ENCODE data around the gene CTNNBL1. TPM values are rescaled to one million over a fixed set of nuclear protein-coding genes. Genes with fewer than 3 reads are reported as not detected.

CTNNBL1 gene
- total RNA-seq, 2 donors from 2014 or later = 44.1 to 54.0 TPM

DNA sequence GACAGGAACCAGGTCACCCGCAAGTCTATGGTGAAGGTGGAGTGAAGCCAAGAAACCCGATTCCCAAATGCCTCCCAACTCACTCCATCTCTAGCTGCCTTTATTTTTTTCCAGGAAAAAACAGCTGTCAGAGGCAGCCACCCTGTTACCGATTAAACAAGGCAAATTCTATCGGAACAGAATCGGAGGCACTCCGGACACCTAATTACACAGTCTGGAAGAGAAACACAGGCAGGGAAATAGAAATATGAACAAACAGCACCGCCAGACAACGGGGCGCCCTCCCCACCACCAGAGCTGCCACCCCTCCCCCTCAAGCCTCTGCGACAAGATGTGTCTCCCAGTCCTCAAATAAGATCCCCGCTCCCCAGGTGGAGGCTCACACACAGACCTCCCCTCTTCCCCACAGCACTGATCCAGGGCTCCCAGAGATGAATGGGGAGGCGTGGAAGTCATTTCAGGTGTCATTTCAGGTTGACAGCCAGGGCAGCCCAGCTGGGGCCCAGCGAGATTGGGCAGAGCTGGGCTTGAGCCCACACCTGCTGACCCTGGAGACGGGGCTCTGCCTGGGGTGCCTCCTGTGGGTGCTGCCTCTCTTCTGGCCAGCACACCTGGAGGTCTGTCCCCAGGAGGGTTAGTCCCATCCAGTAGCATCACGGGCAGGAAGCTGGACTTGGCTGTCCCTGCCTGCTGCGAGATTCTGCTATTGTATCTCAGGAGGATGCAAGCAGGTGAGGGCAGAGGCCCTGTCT lies 189.3 kb downstream of the CTNNBL1 start:
- intact Hi-C loops (cut with DNase I) = no loop called here
- no peak for DNase-seq (ENCODE audit: low spot score)

GRCh38 chr20:37885042-37885441 lies 191.2 kb downstream of the CTNNBL1 start:
- intact Hi-C loops (cut with DNase I) = no loop called here
- no peak for DNase-seq (ENCODE audit: low spot score)

DNA sequence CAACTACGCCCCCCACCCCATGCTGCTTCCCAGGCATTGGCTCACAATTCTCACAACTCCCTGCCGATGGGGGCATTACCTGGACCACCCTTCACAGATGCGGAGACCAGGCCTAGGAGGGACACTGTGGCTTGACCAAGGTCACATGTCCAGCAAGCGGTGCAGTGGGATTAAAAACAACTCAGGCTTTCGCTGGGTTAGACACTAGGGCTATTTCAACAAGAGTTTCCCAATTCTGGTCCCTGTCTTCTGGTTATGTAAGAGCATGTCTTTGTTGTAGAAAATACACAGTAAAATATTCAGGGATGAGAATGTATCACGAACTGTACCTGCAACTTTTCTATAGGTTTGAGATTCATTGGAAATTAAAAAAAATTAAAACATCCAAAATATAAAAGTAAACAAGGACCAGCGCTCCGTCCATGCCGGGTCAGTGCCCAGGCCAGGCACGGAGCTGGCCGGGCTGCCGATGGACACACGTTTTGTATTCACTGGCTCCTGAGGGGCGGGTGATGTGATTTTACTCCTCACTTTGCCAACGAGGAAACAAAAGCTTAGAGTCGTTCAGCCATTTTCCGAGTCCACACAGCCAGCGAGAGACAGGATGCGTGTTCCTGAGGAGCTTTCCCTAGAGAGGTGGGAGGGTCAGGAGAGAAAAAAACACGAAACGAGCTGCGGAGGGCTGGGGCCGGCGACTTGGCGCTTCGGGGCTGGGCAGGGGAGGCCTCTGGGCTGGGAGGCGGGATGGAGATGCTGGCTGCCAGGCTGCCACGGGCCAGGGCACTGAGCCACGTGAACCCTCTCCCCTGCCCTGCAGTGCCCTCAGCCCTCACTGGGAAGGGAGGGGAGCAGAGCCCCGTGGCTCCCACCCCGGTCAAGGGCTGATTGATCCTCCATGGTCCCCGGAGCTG lies 192.0 kb downstream of the CTNNBL1 start:
- no peak for DNase-seq (ENCODE audit: low spot score)
- intact Hi-C loops (cut with DNase I) = no loop called here

DNA sequence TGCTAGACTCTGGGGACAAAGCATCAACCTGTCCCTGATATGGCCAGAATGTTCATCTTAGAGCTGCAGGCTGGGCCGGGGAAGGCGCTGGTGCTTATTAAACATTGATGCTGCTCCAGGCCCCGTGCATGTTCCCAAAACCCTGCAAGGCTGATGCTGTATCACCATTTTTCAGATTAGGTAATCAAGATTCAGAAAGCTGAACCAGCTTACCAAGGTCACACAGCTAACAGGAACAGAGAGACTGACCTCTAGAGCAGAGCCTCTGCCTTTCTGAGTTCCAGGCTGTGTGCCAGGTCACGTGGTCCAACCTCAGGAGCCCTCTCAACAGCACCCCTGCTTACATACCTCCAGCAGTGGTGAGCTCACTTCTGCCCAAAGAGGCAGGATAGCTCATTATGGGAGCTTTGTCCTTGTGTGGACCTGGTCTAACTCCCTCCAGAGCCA lies 193.0 kb downstream of the CTNNBL1 start:
- intact Hi-C loops (cut with DNase I) = no loop called here
- no peak for DNase-seq (ENCODE audit: low spot score)

- DNase-seq (ENCODE audit: low spot score) = no peak
- intact Hi-C loops (cut with DNase I) = no loop called here
Measured at GRCh38 chr20:37888641-37889040, 194.8 kb downstream of the CTNNBL1 start.

GRCh38 chr20:37890108-37890507 lies 196.3 kb downstream of the CTNNBL1 start:
- intact Hi-C loops (cut with DNase I) = no loop called here
- no peak for DNase-seq (ENCODE audit: low spot score)

DNA sequence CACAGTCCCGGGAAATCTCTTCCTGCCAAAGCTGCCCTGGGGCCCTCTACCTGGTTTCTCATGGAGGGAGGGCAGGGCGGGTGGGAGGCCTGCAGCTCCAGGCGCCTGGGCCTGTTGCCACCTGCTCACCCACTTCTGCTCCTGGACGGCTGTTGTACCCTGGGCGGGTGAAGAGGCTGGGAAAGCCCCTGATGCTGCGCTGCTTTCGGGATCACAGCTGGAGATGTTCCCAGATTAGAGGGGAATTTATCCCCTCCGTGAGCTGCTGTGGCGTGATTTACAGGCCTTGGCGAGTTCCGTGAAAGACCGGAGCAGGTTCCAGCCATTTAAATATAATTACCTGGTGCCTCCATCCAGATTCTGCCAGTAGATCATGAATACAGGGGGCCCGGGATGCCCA lies 196.8 kb downstream of the CTNNBL1 start:
- intact Hi-C loops (cut with DNase I) = no loop called here
- DNase-seq (ENCODE audit: low spot score) = no peak

- no peak for DNase-seq (ENCODE audit: low spot score)
- intact Hi-C loops (cut with DNase I) = no loop called here
Measured at GRCh38 chr20:37892001-37892400, 198.2 kb downstream of the CTNNBL1 start.

GRCh38 chr20:37893566-37894241 lies 199.9 kb downstream of the CTNNBL1 start:
- DNase-seq (ENCODE audit: low spot score) = no peak

GRCh38 chr20:37894454-37894853 lies 200.6 kb downstream of the CTNNBL1 start:
- intact Hi-C loops (cut with DNase I) = no loop called here
- no peak for DNase-seq (ENCODE audit: low spot score)

More at GRCh38 chr20:37893566-37894241, 199.9 kb downstream of the CTNNBL1 start:
- intact Hi-C loops (cut with DNase I) = no loop called here

- intact Hi-C loops (cut with DNase I) = loop anchor here in 1 of 2 donors (5.0 kb wide), 1 partner anchor 97 kb away; no protein-coding TSS in a partner anchor
- DNase-seq (ENCODE audit: low spot score) = no peak
Measured at GRCh38 chr20:37895166-37895565, 201.3 kb downstream of the CTNNBL1 start.

DNA sequence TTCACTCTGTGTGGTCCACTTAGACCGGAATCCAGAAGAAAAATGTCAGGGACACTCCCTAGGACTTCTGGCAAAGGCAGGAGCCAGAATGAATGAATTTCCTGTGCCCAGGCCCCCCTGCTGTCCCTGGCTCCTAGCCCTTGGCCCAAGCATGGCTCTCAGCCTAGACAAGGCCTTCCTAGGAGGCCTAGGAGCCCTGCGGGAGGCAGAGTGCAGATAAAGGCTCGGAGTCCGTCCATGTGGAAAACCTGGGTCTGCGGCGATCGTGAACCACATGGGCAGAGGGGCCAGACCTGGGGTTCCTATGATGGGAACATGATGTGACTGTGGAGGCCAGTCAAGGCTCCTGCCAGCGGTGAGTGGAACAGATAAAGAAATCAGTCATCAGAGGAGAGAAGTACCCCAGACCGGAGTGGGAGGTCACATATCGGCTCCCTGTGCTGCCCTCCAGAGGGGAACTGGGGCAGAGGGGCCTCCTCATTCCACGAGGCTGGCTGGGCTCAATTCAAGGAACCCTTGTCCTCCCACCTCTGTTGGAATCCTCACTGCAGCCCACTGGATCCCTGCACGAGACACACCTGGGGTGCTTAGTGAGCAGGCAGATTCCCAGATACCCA lies 203.2 kb downstream of the CTNNBL1 start:
- intact Hi-C loops (cut with DNase I) = loop anchor here in 1 of 2 donors (5.0 kb wide), 1 partner anchor 95 kb away; no protein-coding TSS in a partner anchor
- no peak for DNase-seq (ENCODE audit: low spot score)

- intact Hi-C loops (cut with DNase I) = loop anchor here in 1 of 2 donors (5.0 kb wide), 1 partner anchor 94 kb away; no protein-coding TSS in a partner anchor
- no peak for DNase-seq (ENCODE audit: low spot score)
Measured at GRCh38 chr20:37898233-37899104, 204.6 kb downstream of the CTNNBL1 start.

- DNase-seq (ENCODE audit: low spot score) = no peak
- intact Hi-C loops (cut with DNase I) = loop anchor here in 1 of 2 donors (5.0 kb wide), 1 partner anchor 93 kb away; no protein-coding TSS in a partner anchor
Measured at GRCh38 chr20:37899105-37900045, 205.5 kb downstream of the CTNNBL1 start.

DNA sequence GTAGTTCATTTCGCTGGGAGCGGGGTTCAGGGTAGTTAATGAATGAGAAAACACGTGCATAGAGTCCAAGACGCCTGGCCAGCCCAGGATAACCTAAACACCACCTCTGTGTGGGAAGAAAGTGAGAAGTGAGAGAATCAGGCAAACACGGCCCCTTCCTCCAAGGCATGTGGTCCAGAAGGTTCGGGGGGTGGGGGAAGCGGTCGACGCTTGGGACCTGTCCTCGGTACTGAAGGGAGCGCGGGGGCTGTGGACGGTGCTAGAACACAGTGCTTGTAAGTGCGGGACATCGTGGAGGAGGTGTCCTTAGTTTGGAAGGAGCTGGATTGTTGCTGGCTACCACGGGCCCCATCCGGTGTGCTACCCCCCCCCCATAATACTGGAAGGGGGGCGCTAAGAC lies 207.4 kb downstream of the CTNNBL1 start:
- intact Hi-C loops (cut with DNase I) = no loop called here
- no peak for DNase-seq (ENCODE audit: low spot score)

GRCh38 chr20:37901654-37902503 lies 208.0 kb downstream of the CTNNBL1 start:
- intact Hi-C loops (cut with DNase I) = no loop called here
- DNase-seq (ENCODE audit: low spot score) = no peak

Measured in posterior vena cava (tissue), 2 donors.